ENCODE results near the gene MROH7.

DNA sequence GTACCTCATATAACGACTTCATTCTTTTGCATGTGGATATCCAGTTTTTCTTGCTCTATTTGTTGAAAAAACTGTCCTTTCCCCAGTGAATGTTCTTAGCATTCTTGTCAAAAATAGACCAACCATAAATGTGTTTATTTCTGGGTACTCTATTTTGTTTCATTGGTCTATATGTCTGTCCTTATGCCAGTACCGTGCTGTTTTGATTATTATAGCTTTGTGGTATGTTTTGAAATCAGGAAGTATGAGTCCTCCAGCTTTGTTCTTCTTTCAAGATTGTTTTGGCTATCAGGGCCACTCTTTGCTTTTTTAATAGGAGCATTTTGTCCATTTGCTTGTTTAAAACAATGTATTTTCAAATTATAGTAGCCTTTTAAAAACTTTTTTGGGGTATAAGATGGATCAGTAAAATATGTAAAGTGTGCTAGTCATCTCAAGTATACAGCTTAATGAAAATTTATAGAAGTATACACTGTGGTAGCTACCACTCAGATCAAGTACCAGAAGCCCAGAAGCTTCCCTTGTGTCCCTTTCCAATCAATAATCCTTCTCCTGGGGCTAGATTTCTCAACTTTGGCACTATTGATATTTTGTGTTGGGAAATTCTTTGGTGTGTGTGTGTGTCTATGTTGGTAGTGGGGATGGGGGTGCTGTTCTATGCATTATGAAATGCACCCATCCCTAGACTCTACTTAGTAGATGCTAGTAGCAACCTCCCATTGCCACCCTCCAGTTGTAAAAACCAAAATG is 16.8 kb downstream of the MROH7 start:
- no peak for TF ChIP-seq EZH2 (IDR thresholded peaks at IDR 0.05; ENCODE audit: low read length, unreplicated experiment)
- TF ChIP-seq, protein P1, sequence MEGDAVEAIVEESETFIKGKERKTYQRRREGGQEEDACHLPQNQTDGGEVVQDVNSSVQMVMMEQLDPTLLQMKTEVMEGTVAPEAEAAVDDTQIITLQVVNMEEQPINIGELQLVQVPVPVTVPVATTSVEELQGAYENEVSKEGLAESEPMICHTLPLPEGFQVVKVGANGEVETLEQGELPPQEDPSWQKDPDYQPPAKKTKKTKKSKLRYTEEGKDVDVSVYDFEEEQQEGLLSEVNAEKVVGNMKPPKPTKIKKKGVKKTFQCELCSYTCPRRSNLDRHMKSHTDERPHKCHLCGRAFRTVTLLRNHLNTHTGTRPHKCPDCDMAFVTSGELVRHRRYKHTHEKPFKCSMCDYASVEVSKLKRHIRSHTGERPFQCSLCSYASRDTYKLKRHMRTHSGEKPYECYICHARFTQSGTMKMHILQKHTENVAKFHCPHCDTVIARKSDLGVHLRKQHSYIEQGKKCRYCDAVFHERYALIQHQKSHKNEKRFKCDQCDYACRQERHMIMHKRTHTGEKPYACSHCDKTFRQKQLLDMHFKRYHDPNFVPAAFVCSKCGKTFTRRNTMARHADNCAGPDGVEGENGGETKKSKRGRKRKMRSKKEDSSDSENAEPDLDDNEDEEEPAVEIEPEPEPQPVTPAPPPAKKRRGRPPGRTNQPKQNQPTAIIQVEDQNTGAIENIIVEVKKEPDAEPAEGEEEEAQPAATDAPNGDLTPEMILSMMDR (conservative IDR thresholded peaks at IDR 0.05; ENCODE audit: low read depth, low read length) = no peak
